ENCODE results near the gene IGFBP5. TPM values are rescaled to one million over a fixed set of nuclear protein-coding genes. Genes with fewer than 3 reads are reported as not detected.

IGFBP5 gene
- total RNA-seq, 5 donors from 2014 or later (not counting 1 experiment from before 2014, with no cell fraction given), result 3.3 to 6.6 (median 4.1) TPM; not detected in 2

GRCh38 chr2:216674376-216674775, 21.0 kb downstream of the IGFBP5 start:
- Mint-ChIP-seq H3K4me3 (no peak overlapping the region), H3K27me3 (peaks cover 19 to 26% of the 10 kb centered on the region in 2 donors), H3K27ac (no peak overlapping the region), H3K36me3 (no peaks in the 10 kb centered on the region), H3K9me3 (no peaks in the 10 kb centered on the region), H3K4me1 (no peaks in the 10 kb centered on the region)
- no peaks in the 10 kb centered on the region for H3K9me3 ChIP-seq
- WGBS (ENCODE audit: insufficient coverage), result 95% methylated on average over 5 of the region's 9 CpGs
- no peak for ATAC-seq (replicated peaks in 1 of 4)
- no peak for DNase-seq
- no peak overlapping the region for H3K27ac ChIP-seq (ENCODE audit: low read length)
- CTCF ChIA-PET, result interaction anchor here in 1 of 2 donors (0.6 to 1.0 kb wide), 4 partner anchors 8 to 1039 kb away, joined by 3 to 13 read pairs (median 4); no protein-coding TSS in a partner anchor
- no peak overlapping the region for H3K4me3 ChIP-seq (ENCODE audit: control insufficient read depth in 1 of 2, extremely low read depth in 1 of 2, low read length in 1 of 2)
- H3K4me1 ChIP-seq (ENCODE audit: control insufficient read depth in 1 of 2, extremely low read depth in 1 of 2, insufficient read depth in 2 of 2, low read length in 2 of 2), result no peaks in the 10 kb centered on the region
- H3K36me3 ChIP-seq (ENCODE audit: control insufficient read depth in 2 of 2, extremely low read depth in 1 of 2, insufficient read depth in 1 of 2, low read length in 1 of 2), result no peaks in the 10 kb centered on the region
- POLR2A ChIA-PET, result no interaction called here
- H3K27me3 ChIP-seq (replicated peaks in 1 of 2; ENCODE audit: control insufficient read depth in 2 of 2, extremely low read depth in 1 of 2, insufficient read depth in 2 of 2, low read length in 1 of 2), result peaks cover 0 to 32% of the 10 kb centered on the region in 2 experiments

GRCh38 chr2:216673609-216674008, 21.7 kb downstream of the IGFBP5 start:
- no peak for DNase-seq

GRCh38 chr2:216673021-216673420, 22.3 kb downstream of the IGFBP5 start:
- ChIA-PET POLR2A (no interaction called here), CTCF (no interaction called here)
- H3K4me1 ChIP-seq (ENCODE audit: control insufficient read depth in 1 of 2, extremely low read depth in 1 of 2, insufficient read depth in 2 of 2, low read length in 2 of 2), result no peaks in the 10 kb centered on the region
- H3K36me3 ChIP-seq (ENCODE audit: control insufficient read depth in 2 of 2, extremely low read depth in 1 of 2, insufficient read depth in 1 of 2, low read length in 1 of 2), result no peaks in the 10 kb centered on the region
- ATAC-seq (replicated peaks in 1 of 4), result no peak
- H3K4me3 ChIP-seq (ENCODE audit: control insufficient read depth in 1 of 2, extremely low read depth in 1 of 2, low read length in 1 of 2), result no peak overlapping the region
- peaks cover 0 to 28% of the 10 kb centered on the region in 2 experiments for H3K27me3 ChIP-seq (replicated peaks in 1 of 2; ENCODE audit: control insufficient read depth in 2 of 2, extremely low read depth in 1 of 2, insufficient read depth in 2 of 2, low read length in 1 of 2)
- H3K9me3 ChIP-seq, result no peaks in the 10 kb centered on the region
- Mint-ChIP-seq H3K27ac (no peak overlapping the region), H3K9me3 (no peaks in the 10 kb centered on the region), H3K4me3 (no peak overlapping the region), H3K36me3 (no peaks in the 10 kb centered on the region), H3K27me3 (peaks cover 21 to 26% of the 10 kb centered on the region in 2 donors), H3K4me1 (no peaks in the 10 kb centered on the region)
- no peak for DNase-seq
- 98% methylated on average over 6 of the region's 10 CpGs for WGBS (ENCODE audit: insufficient coverage)
- H3K27ac ChIP-seq (ENCODE audit: low read length), result no peak overlapping the region

More at GRCh38 chr2:216673609-216674008, 21.7 kb downstream of the IGFBP5 start:
- ATAC-seq (replicated peaks in 1 of 4), result no peak
- peaks cover 17 to 26% of the 10 kb centered on the region in 2 donors for H3K27me3 Mint-ChIP-seq
- no peak overlapping the region for H3K27ac ChIP-seq (ENCODE audit: low read length)
- ChIA-PET POLR2A (no interaction called here), CTCF (interaction anchor here in 1 of 2 donors (0.6 kb wide), 1 partner anchor 32 kb away, joined by 5 read pairs; no protein-coding TSS in a partner anchor)
- no peaks in the 10 kb centered on the region for H3K36me3 ChIP-seq (ENCODE audit: control insufficient read depth in 2 of 2, extremely low read depth in 1 of 2, insufficient read depth in 1 of 2, low read length in 1 of 2)
- H3K4me3 Mint-ChIP-seq, result no peak overlapping the region
- H3K36me3 Mint-ChIP-seq, result no peaks in the 10 kb centered on the region
- peaks cover 0 to 30% of the 10 kb centered on the region in 2 experiments for H3K27me3 ChIP-seq (replicated peaks in 1 of 2; ENCODE audit: control insufficient read depth in 2 of 2, extremely low read depth in 1 of 2, insufficient read depth in 2 of 2, low read length in 1 of 2)
- H3K4me1 Mint-ChIP-seq, result no peaks in the 10 kb centered on the region
- H3K9me3 ChIP-seq, result no peaks in the 10 kb centered on the region
- WGBS (ENCODE audit: insufficient coverage), result 80% methylated on average over 2 of the region's 9 CpGs
- H3K27ac Mint-ChIP-seq, result no peak overlapping the region
- no peaks in the 10 kb centered on the region for H3K4me1 ChIP-seq (ENCODE audit: control insufficient read depth in 1 of 2, extremely low read depth in 1 of 2, insufficient read depth in 2 of 2, low read length in 2 of 2)
- H3K9me3 Mint-ChIP-seq, result no peaks in the 10 kb centered on the region
- H3K4me3 ChIP-seq (ENCODE audit: control insufficient read depth in 1 of 2, extremely low read depth in 1 of 2, low read length in 1 of 2), result no peak overlapping the region

DNA sequence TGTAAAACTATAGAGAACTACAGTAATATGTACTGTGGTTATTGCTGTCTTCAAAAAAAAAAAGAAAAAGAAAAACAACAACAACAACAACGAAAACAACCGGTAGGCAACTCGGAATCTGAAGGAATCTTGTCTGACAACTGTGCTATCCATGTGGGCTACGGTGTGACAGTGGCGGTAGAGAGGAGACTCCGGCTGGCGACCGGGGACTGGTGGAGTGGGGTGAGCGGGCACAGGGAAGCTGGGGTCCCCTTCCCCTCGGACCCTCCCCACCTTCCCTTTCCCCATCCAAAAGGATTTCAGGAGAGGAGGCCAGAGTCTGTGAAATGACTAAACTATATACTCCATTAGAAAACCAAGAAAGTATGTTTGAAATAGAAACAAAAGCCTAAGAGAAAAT, 22.9 kb downstream of the IGFBP5 start:
- ATAC-seq (replicated peaks in 1 of 4), result no peak

DNA sequence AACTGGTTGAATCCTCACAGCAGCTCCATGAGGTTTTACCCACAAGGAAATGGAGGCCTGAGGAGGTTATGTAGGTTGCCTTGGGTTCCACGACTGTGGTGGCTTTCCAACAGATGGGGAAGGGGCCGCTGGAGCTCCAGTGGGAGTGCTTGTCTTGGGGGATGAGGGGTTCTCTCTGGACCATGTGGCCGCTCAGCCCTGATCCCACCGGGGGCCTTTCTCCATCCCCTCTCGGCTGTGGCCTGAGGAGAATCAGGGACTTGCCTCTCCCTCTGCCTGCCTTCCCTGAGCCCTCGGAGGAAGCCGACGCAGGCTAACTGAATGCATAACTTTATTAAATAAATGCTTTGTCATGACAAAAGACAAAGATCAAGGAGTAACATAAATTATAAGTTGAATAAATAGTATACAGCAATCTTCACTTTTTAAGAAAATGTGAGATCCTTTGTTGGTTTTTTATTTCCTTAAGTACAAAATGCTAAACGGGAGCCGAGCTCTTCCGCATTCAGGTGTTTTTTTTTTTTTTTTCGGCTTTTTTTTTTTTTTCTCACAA, 23.5 kb downstream of the IGFBP5 start:
- H3K4me1 ChIP-seq (ENCODE audit: control insufficient read depth in 1 of 2, extremely low read depth in 1 of 2, insufficient read depth in 2 of 2, low read length in 2 of 2), result no peaks in the 10 kb centered on the region
- no peak overlapping the region for H3K4me3 ChIP-seq (ENCODE audit: control insufficient read depth in 1 of 2, extremely low read depth in 1 of 2, low read length in 1 of 2)
- no peaks in the 10 kb centered on the region for H3K9me3 Mint-ChIP-seq
- peaks cover 21 to 26% of the 10 kb centered on the region in 2 donors for H3K27me3 Mint-ChIP-seq
- peaks cover 0 to 28% of the 10 kb centered on the region in 2 experiments for H3K27me3 ChIP-seq (replicated peaks in 1 of 2; ENCODE audit: control insufficient read depth in 2 of 2, extremely low read depth in 1 of 2, insufficient read depth in 2 of 2, low read length in 1 of 2)
- no peak for ATAC-seq (replicated peaks in 1 of 4)
- POLR2A ChIA-PET, result interaction anchor here (0.7 kb wide), 2 partner anchors 75 to 102 kb away, joined by 3 to 4 read pairs; no protein-coding TSS in a partner anchor
- WGBS (ENCODE audit: insufficient coverage), result 100% methylated on average over 1 of the region's 12 CpGs
- no peaks in the 10 kb centered on the region for H3K36me3 Mint-ChIP-seq
- CTCF ChIA-PET, result interaction anchor here (0.6 to 0.7 kb wide), 4 partner anchors 7 to 1050 kb away, joined by 3 to 8 read pairs (median 3); no protein-coding TSS in a partner anchor
- no peaks in the 10 kb centered on the region for H3K9me3 ChIP-seq
- no peak for DNase-seq
- H3K27ac ChIP-seq (ENCODE audit: low read length), result no peak overlapping the region
- H3K4me3 Mint-ChIP-seq, result no peak overlapping the region
- no peak overlapping the region for H3K27ac Mint-ChIP-seq
- no peaks in the 10 kb centered on the region for H3K36me3 ChIP-seq (ENCODE audit: control insufficient read depth in 2 of 2, extremely low read depth in 1 of 2, insufficient read depth in 1 of 2, low read length in 1 of 2)
- no peaks in the 10 kb centered on the region for H3K4me1 Mint-ChIP-seq

More for the DNA sequence above, 22.9 kb downstream of the IGFBP5 start:
- POLR2A ChIA-PET, result interaction anchor here in 1 of 2 donors (0.7 kb wide), 1 partner anchor 76 kb away, joined by 4 read pairs; no protein-coding TSS in a partner anchor
- Mint-ChIP-seq H3K9me3 (no peaks in the 10 kb centered on the region), H3K27me3 (peaks cover 21 to 26% of the 10 kb centered on the region in 2 donors), H3K4me1 (no peaks in the 10 kb centered on the region), H3K4me3 (no peak overlapping the region), H3K27ac (no peak overlapping the region), H3K36me3 (no peaks in the 10 kb centered on the region)
- H3K27me3 ChIP-seq (replicated peaks in 1 of 2; ENCODE audit: control insufficient read depth in 2 of 2, extremely low read depth in 1 of 2, insufficient read depth in 2 of 2, low read length in 1 of 2), result peaks cover 0 to 28% of the 10 kb centered on the region in 2 experiments
- H3K4me1 ChIP-seq (ENCODE audit: control insufficient read depth in 1 of 2, extremely low read depth in 1 of 2, insufficient read depth in 2 of 2, low read length in 2 of 2), result no peaks in the 10 kb centered on the region
- H3K4me3 ChIP-seq (ENCODE audit: control insufficient read depth in 1 of 2, extremely low read depth in 1 of 2, low read length in 1 of 2), result no peak overlapping the region
- no peaks in the 10 kb centered on the region for H3K9me3 ChIP-seq
- H3K27ac ChIP-seq (ENCODE audit: low read length), result no peak overlapping the region
- no peaks in the 10 kb centered on the region for H3K36me3 ChIP-seq (ENCODE audit: control insufficient read depth in 2 of 2, extremely low read depth in 1 of 2, insufficient read depth in 1 of 2, low read length in 1 of 2)
- no CpG with 5 or more reads among the region's 10 CpGs for WGBS (ENCODE audit: insufficient coverage)
- no peak for DNase-seq
- CTCF ChIA-PET, result no interaction called here

DNA sequence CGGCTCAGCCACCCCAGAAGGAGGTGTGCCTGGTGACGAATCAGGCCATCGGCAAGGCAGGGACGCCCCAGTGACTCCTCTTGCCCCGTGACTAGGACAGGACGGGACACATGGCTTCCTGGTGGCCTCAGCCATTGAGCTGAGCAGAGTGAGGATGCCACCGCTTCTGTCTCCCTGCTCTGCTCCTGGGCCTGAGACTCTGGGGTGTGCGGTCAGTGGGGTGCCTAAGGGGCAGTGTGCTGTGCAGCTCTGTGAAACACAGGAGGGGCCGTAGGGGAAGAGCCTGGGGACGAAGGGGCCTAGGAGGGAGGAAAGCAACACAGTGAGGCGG, 24.3 kb downstream of the IGFBP5 start:
- H3K4me1 ChIP-seq (ENCODE audit: control insufficient read depth in 1 of 2, extremely low read depth in 1 of 2, insufficient read depth in 2 of 2, low read length in 2 of 2), result no peaks in the 10 kb centered on the region
- no peak overlapping the region for H3K4me3 ChIP-seq (ENCODE audit: control insufficient read depth in 1 of 2, extremely low read depth in 1 of 2, low read length in 1 of 2)
- Mint-ChIP-seq H3K36me3 (no peaks in the 10 kb centered on the region), H3K4me1 (no peaks in the 10 kb centered on the region), H3K27me3 (peaks cover 21 to 23% of the 10 kb centered on the region in 2 donors), H3K4me3 (no peak overlapping the region), H3K27ac (peak overlapping the region in 1 of 2 donors; percentile 24), H3K9me3 (no peaks in the 10 kb centered on the region)
- no peak for DNase-seq
- CTCF ChIA-PET, result interaction anchor here in 1 of 2 donors (0.8 kb wide), 1 partner anchor 11 kb away, joined by 4 read pairs; no protein-coding TSS in a partner anchor
- H3K27me3 ChIP-seq (replicated peaks in 1 of 2; ENCODE audit: control insufficient read depth in 2 of 2, extremely low read depth in 1 of 2, insufficient read depth in 2 of 2, low read length in 1 of 2), result peaks cover 0 to 23% of the 10 kb centered on the region in 2 experiments
- no peaks in the 10 kb centered on the region for H3K9me3 ChIP-seq
- no peaks in the 10 kb centered on the region for H3K36me3 ChIP-seq (ENCODE audit: control insufficient read depth in 2 of 2, extremely low read depth in 1 of 2, insufficient read depth in 1 of 2, low read length in 1 of 2)
- no peak for ATAC-seq (replicated peaks in 1 of 4)
- no peak overlapping the region for H3K27ac ChIP-seq (ENCODE audit: low read length)
- WGBS (ENCODE audit: insufficient coverage), result 83% methylated on average over 11 of the region's 11 CpGs
- POLR2A ChIA-PET, result no interaction called here

All from T-cell (primary cell).